NCI-H2227 (cell line): ENCODE results near the gene RBM27.
A peak's percentile ranks its signal among the peaks of the same experiment; 100 is the strongest.
"Not testable (repeated sequence)": the region's sequence is repeated elsewhere in the genome, so short reads cannot be mapped to it uniquely, and the experiment has no call there.

Source experiments
- DNase-seq: peaks from one replicate; lab custom pipeline; 2025; ENCODE audit not compliant: unreplicated experiment; lab: John Stamatoyannopoulos, UW

Gene RBM27

GRCh38 chr5:146203011-146203871 lies at the start of gene RBM27:
Gene RBM27, plus strand, starts transcription at chr5:146203605. Its CDS starts 161 bp downstream, at chr5:146203766.
- peak; percentile 95 for DNase-seq

GRCh38 chr5:146158255-146158654 lies 45.1 kb upstream of the RBM27 start:
- no peak for DNase-seq

- DNase-seq, result no peak
Observed at GRCh38 chr5:146164382-146164781, 39.0 kb upstream of the RBM27 start.

GRCh38 chr5:146165460-146165859 lies 37.9 kb upstream of the RBM27 start:
- DNase-seq, result no peak

GRCh38 chr5:146165903-146166302 lies 37.5 kb upstream of the RBM27 start:
- no peak for DNase-seq

- DNase-seq, result no peak
Observed at GRCh38 chr5:146169076-146169475, 34.3 kb upstream of the RBM27 start.

GRCh38 chr5:146173049-146173448 lies 30.4 kb upstream of the RBM27 start:
- not testable (repeated sequence) for DNase-seq

GRCh38 chr5:146173597-146173996 lies 29.8 kb upstream of the RBM27 start:
- DNase-seq, result no peak

GRCh38 chr5:146176805-146177204 lies 26.6 kb upstream of the RBM27 start:
- DNase-seq, result no peak

- no peak for DNase-seq
Observed at GRCh38 chr5:146179696-146180095, 23.7 kb upstream of the RBM27 start.

- not testable (repeated sequence) for DNase-seq
Observed at GRCh38 chr5:146183403-146183802, 20.0 kb upstream of the RBM27 start.

GRCh38 chr5:146185161-146185560 lies 18.2 kb upstream of the RBM27 start:
- no peak for DNase-seq

GRCh38 chr5:146188358-146188757 lies 15.0 kb upstream of the RBM27 start:
- no peak for DNase-seq

- no peak for DNase-seq
Observed at GRCh38 chr5:146192571-146193043, 10.8 kb upstream of the RBM27 start.

GRCh38 chr5:146193285-146193684 lies 10.1 kb upstream of the RBM27 start:
- no peak for DNase-seq

GRCh38 chr5:146194997-146195396 lies 8.4 kb upstream of the RBM27 start:
- DNase-seq, result not testable (repeated sequence)

- DNase-seq, result no peak
Observed at GRCh38 chr5:146196459-146197048, 6.9 kb upstream of the RBM27 start.

- no peak for DNase-seq
Observed at GRCh38 chr5:146199176-146199815, 4.1 kb upstream of the RBM27 start.

- DNase-seq, result not testable (repeated sequence)
Observed at GRCh38 chr5:146201795-146202194, 1.6 kb upstream of the RBM27 start.

- no peak for DNase-seq
Observed at GRCh38 chr5:146203872-146204192, 427 bp downstream of the RBM27 start.

- DNase-seq, result no peak
Observed at GRCh38 chr5:146205499-146206202, 2.2 kb downstream of the RBM27 start.
